Measurements from ENCODE around the gene CST7.

DNA sequence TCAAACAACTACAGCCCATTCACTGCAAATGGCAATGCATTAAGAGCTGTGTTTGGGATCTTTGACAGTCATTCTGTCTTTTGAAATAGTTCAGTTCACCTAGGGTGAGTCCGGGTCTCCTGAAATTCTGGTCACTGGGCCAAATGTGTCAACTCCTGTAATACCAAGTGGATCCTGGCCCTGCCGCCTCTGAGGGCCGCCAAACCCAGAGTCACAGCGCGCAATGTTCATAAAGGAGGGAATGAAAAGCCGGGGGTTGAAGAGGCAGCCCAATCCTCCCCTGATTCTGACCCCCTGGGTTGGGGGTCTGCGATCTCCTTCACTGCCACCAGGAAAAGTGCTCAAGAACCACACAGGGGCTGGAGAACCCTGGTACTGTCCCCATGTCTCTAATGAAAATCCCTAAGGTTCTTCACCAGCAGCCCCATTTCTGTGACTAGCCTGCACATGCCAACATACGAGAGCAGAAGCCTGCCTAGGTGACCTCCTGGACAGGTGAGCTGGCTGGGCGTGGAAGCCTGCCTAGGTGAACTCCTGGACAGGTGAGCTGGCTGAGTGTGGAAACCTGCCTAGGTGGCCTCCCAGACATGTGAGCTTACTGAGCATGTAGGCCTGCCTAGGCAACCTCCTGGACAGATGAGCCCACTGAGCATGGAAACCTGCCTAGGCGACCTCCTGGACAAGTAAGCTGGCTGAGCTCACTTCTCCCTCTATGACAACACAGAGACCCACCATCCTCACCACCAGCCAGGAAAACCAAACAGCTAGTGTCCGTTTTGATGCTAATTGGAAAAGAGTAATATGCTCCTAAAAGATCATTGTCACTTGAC is 59.5 kb downstream of the CST7 start:
- TF ChIP-seq, protein P1, sequence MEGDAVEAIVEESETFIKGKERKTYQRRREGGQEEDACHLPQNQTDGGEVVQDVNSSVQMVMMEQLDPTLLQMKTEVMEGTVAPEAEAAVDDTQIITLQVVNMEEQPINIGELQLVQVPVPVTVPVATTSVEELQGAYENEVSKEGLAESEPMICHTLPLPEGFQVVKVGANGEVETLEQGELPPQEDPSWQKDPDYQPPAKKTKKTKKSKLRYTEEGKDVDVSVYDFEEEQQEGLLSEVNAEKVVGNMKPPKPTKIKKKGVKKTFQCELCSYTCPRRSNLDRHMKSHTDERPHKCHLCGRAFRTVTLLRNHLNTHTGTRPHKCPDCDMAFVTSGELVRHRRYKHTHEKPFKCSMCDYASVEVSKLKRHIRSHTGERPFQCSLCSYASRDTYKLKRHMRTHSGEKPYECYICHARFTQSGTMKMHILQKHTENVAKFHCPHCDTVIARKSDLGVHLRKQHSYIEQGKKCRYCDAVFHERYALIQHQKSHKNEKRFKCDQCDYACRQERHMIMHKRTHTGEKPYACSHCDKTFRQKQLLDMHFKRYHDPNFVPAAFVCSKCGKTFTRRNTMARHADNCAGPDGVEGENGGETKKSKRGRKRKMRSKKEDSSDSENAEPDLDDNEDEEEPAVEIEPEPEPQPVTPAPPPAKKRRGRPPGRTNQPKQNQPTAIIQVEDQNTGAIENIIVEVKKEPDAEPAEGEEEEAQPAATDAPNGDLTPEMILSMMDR (IDR thresholded peaks at IDR 0.05), result no peak
- TF ChIP-seq POLR2A (IDR thresholded peaks at IDR 0.05), result no peak

Data from right lobe of liver (tissue), 4 donors.